SK-N-MC (cell line): ENCODE measurements around the gene VPS37B.

Experiments used
- EZH2 ChIP-seq: fragments of 200-600 bp; sonication (generic); IDR thresholded peaks from one replicate; pipeline ENCODE4 v1.6.1; 2017; ENCODE audit warnings: antibody characterized with exemption
- FOXP2 ChIP-seq: optimal IDR thresholded peaks from 2 replicates; pipeline ENCODE3; 2011; ENCODE audit warnings: mild to moderate bottlenecking, moderate library complexity; ENCODE audit not compliant: insufficient read depth; ENCODE audit errors: extremely low read length, control extremely low read depth
- POLR2AphosphoS5 ChIP-seq: IDR thresholded peaks from 2 replicates; pipeline ENCODE4 v1.6.1; 2012; ENCODE audit warnings: mild to moderate bottlenecking, low read depth, low read length, borderline replicate concordance

GRCh38 chr12:122855928-122856831, 39.7 kb downstream of the VPS37B start:
- no peak for TF ChIP-seq EZH2
- TF ChIP-seq POLR2AphosphoS5, result no peak
- TF ChIP-seq FOXP2, result no peak
